Breast epithelium (tissue), 4 donors: ENCODE results near the gene AIG1. TPM values are rescaled to one million over a fixed set of nuclear protein-coding genes. Genes with fewer than 3 reads are reported as not detected.
A peak's percentile ranks its signal among the peaks of the same experiment; 100 is the strongest.

Source experiments
- DNase-seq, 2 donors: peaks; one replicate each; pipeline ENCODE4 v3.0.0-alpha.2; 2019; ENCODE audit warnings: low spot score in 2 of 2
- H3K27ac ChIP-seq, 2 donors: fragments of 200-600 bp; sonication (generic) in 1 of 2; one replicate each; pipeline ENCODE4 v1.5.1; 2016 to 2019; ENCODE audit warnings: mild to moderate bottlenecking in 1 of 2
- H3K27me3 ChIP-seq, 2 donors: fragments of 200-600 bp; sonication (generic) in 1 of 2; one replicate each; pipeline versions ENCODE4 v1.5.1 to v1.6.0; 2017 to 2019; ENCODE audit warnings: control low read depth in 1 of 2, mild to moderate bottlenecking in 1 of 2
- H3K36me3 ChIP-seq: fragments of 200-600 bp; one replicate; pipeline ENCODE4 v1.5.1; 2019
- H3K4me1 ChIP-seq, 2 donors: fragments of 200-600 bp; sonication (generic); one replicate each; pipeline ENCODE4 v1.5.1; 2016 to 2019; ENCODE audit warnings: control low read depth in 1 of 2
- H3K4me3 ChIP-seq, 3 donors: fragments of 200-600 bp; sonication (generic); 1 replicate in 2 of 3; 2 replicates in 1 of 3; pipeline ENCODE4 v1.5.1; 2016 to 2019; ENCODE audit warnings: mild to moderate bottlenecking in 3 of 3, moderate library complexity in 2 of 3
- H3K9me3 ChIP-seq, 2 donors: fragments of 200-600 bp; sonication (generic) in 1 of 2; one replicate each; pipeline ENCODE4 v1.5.1; 2016 to 2019; ENCODE audit warnings: control low read depth in 1 of 2
- POLR2A ChIP-seq: fragments of 450-650 bp; IDR thresholded peaks from one replicate; pipeline ENCODE4 v1.6.1; 2016; ENCODE audit warnings: antibody characterized with exemption, mild to moderate bottlenecking, moderate library complexity
- POLR2AphosphoS5 ChIP-seq, 3 donors: sonication (generic); formaldehyde crosslinking; IDR thresholded peaks; one replicate each; pipeline ENCODE4 v1.6.1; 2017; ENCODE audit warnings: antibody characterized with exemption in 3 of 3
- intact Hi-C: fragments of 100-400 bp; cut with DNase I; formaldehyde crosslinking; loops from one replicate; pipeline ENCODE4 v1.15.1; 2023; ENCODE audit warnings: low total_unique reads
- total RNA-seq, 3 donors: library from RNA; depleted of rRNA; stranded (reverse); fragments of >200 nt; gene quantifications; one replicate each; pipeline ENCODE4 v1.1.0, GENCODE V29; 2016
- TF ChIP-seq, protein P1 (sequence below), 3 donors: fragments of 450-650 bp; IDR thresholded peaks; one replicate each; pipeline ENCODE4 v1.5.1; 2016 to 2017; ENCODE audit warnings: antibody characterized with exemption in 3 of 3, mild to moderate bottlenecking in 3 of 3, moderate library complexity in 3 of 3

The AIG1 gene
- total RNA-seq, 3 donors from 2014 or later = 43.0 to 53.6 (median 44.2) TPM

DNA sequence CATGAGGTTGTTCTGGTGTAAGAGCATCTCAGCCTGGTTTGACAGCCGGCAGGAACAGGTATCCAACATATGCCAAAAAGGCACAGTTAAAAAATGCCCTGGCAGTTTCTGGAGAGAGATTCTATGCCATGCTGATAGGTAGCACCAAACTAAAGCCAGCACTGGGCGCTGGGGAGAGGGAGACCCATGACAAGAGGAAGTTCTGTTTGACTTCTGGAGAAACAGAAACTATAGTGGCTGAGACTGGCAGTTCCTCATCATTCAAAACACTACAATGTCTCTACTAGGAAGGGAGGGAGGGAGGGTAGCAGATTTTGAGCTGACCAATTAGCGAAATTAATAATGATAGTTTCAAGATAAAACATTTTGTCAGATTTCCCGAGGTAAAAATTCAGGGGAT is 215.7 kb downstream of the AIG1 start:
- TF ChIP-seq POLR2AphosphoS5 (IDR thresholded peaks at IDR 0.05) (no peak), POLR2A (no peak)
- TF ChIP-seq, protein P1, sequence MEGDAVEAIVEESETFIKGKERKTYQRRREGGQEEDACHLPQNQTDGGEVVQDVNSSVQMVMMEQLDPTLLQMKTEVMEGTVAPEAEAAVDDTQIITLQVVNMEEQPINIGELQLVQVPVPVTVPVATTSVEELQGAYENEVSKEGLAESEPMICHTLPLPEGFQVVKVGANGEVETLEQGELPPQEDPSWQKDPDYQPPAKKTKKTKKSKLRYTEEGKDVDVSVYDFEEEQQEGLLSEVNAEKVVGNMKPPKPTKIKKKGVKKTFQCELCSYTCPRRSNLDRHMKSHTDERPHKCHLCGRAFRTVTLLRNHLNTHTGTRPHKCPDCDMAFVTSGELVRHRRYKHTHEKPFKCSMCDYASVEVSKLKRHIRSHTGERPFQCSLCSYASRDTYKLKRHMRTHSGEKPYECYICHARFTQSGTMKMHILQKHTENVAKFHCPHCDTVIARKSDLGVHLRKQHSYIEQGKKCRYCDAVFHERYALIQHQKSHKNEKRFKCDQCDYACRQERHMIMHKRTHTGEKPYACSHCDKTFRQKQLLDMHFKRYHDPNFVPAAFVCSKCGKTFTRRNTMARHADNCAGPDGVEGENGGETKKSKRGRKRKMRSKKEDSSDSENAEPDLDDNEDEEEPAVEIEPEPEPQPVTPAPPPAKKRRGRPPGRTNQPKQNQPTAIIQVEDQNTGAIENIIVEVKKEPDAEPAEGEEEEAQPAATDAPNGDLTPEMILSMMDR (IDR thresholded peaks at IDR 0.05) = no peak
- Histone ChIP-seq H3K9me3 (no peaks in the 10 kb centered on the region), H3K4me3 (no peak overlapping the region), H3K27me3 (no peaks in the 10 kb centered on the region), H3K36me3 (no peaks in the 10 kb centered on the region), H3K4me1 (no peaks in the 10 kb centered on the region), H3K27ac (no peak overlapping the region)
- intact Hi-C loops = no loop called here
- DNase-seq = no peak

DNA sequence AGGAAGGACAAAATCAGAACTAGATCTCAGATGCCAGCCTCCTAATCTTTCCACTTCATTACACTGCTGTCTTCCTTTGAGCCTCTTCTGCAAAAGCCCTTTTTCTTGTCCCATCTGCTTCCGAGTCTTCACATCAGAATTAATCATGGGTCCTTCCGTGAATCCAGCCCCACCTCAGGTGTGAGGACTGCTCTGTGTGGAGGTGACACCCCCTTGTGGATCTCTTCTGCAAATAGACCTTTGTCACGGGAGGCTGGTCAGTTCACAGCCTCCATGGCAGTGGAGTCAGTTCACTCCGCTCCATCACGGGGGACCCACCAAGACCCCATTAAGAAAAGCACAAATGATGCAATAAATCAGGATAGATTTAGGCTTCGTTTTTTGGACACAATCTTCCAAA is 218.7 kb downstream of the AIG1 start:
- Histone ChIP-seq H3K27ac (no peak overlapping the region), H3K27me3 (no peaks in the 10 kb centered on the region), H3K36me3 (no peaks in the 10 kb centered on the region), H3K9me3 (no peaks in the 10 kb centered on the region), H3K4me3 (no peak overlapping the region), H3K4me1 (no peaks in the 10 kb centered on the region)
- no peak for DNase-seq
- TF ChIP-seq, protein P1 (IDR thresholded peaks at IDR 0.05) = no peak
- TF ChIP-seq POLR2AphosphoS5 (IDR thresholded peaks at IDR 0.05) (no peak), POLR2A (no peak)
- intact Hi-C loops = no loop called here

DNA sequence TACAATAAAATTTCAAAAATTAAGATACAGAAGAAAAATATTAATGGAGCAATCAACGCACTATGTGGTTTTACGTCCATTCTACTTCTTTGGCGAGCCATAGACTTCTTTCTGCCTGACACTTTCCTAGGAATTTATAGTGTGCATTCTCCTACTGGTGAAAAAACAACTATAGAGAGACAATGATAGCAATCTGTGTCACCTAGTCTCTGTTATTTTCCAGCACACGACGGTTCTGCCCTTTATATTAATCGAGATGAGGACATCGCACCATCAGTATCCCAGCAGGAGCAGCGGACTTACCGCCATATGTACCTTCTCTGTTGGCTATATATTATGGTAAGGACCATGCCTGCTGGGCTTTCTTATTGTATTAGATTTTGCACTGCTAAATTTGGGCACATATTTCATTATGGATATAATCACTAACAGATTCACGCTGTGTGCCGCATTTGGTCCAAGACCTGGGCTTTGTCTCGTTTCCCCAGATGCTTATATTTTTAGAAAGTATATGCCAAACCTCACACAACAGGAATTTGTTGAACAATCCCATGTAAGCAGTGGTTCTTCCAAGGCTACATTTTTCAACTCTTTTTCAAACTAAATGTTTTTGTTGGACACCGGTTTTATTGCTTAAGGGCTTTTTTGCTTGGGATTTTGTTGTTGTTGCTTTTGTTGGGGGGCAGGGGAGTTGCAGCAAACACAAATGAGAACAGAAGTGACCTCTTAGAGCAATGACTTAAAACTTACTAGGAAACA is 223.4 kb downstream of the AIG1 start:
- H3K9me3 ChIP-seq = no peaks in the 10 kb centered on the region
- TF ChIP-seq, protein P1 (IDR thresholded peaks at IDR 0.05) = no peak
- TF ChIP-seq POLR2AphosphoS5 (IDR thresholded peaks at IDR 0.05) (no peak), POLR2A (no peak)
- no peak overlapping the region for H3K27ac ChIP-seq
- no peaks in the 10 kb centered on the region for H3K36me3 ChIP-seq
- H3K27me3 ChIP-seq = no peaks in the 10 kb centered on the region
- no peaks in the 10 kb centered on the region for H3K4me1 ChIP-seq
- intact Hi-C loops = no loop called here
- no peak for DNase-seq
- no peak overlapping the region for H3K4me3 ChIP-seq

DNA sequence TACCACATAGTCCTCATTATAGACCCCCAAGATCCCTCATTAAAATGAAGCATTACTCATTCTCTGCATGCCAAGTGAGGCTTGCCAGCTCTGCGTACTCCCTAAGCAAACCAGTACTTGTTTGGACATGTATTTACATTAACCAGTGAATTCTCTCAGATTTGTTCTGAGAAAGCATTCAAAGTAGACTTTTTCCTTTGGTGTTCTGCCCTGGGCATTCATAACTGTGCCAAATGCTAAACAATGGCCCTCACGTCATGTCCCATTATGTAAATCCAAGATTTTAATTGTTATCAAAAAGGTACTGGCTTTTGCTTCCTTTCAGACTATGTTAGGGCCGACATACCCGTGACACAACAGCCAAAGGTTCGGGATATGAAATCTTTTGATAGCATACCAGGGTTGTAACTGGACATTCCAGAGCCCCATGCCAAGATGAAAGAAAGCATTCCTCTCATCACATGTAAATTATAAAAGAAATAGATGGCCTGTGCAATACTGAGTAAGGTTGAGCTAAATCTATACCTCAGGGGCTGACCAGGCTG is 225.6 kb downstream of the AIG1 start:
- Histone ChIP-seq H3K36me3 (no peaks in the 10 kb centered on the region), H3K9me3 (no peaks in the 10 kb centered on the region), H3K4me3 (no peak overlapping the region), H3K27ac (peak overlapping the region in 1 of 2 donors; percentile 8), H3K27me3 (no peaks in the 10 kb centered on the region), H3K4me1 (no peaks in the 10 kb centered on the region)
- intact Hi-C loops = no loop called here
- peak in 1 of 2 donors; percentile 20 for DNase-seq
- TF ChIP-seq POLR2AphosphoS5 (IDR thresholded peaks at IDR 0.05) = no peak
- TF ChIP-seq, protein P1 (IDR thresholded peaks at IDR 0.05) = no peak
- no peak for TF ChIP-seq POLR2A

DNA sequence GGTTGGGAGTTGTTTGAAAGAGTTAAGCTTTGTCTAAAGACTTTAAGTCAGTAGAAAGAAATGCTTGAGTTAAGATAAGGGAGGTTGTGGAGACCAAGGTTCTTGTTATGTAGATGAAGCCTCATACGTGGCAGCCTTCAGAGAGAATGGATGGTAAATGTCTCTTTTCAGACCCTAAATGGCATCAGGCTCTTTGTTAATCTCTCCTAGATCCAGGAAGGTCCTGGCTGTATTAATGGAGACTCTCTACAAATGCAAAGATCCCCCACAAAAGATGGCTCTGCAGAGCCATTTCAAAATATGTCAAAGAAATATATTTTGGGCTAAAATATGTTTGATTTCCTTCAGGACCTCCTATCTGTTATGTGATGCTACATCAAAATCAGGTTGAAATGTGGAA is 228.2 kb downstream of the AIG1 start:
- TF ChIP-seq, protein P1 (IDR thresholded peaks at IDR 0.05) = no peak
- TF ChIP-seq POLR2AphosphoS5 (IDR thresholded peaks at IDR 0.05) (no peak), POLR2A (no peak)

More for the DNA sequence above, 228.2 kb downstream of the AIG1 start:
- H3K4me1 ChIP-seq = no peaks in the 10 kb centered on the region
- intact Hi-C loops = no loop called here
- no peak overlapping the region for H3K27ac ChIP-seq
- H3K27me3 ChIP-seq = no peaks in the 10 kb centered on the region
- no peaks in the 10 kb centered on the region for H3K36me3 ChIP-seq
- no peak for DNase-seq
- no peaks in the 10 kb centered on the region for H3K9me3 ChIP-seq
- H3K4me3 ChIP-seq = no peak overlapping the region
